ENCODE measurements around the gene POU3F2.

GRCh38 chr6:98871057-98871456 lies 36.7 kb downstream of the POU3F2 start:
- TF ChIP-seq CTCF (IDR thresholded peaks at IDR 0.05; ENCODE audit: low read depth, low read length), result no peak
- no peak for TF ChIP-seq EZH2phosphoT487 (IDR thresholded peaks at IDR 0.05; ENCODE audit: low read depth)
